Hepatocyte (in vitro differentiated cells): ENCODE measurements around the gene SYS1.

Source experiments
- EZH2 ChIP-seq: fragments of 200-600 bp; sonication (generic); IDR thresholded peaks from 2 replicates; pipeline ENCODE4 v1.6.1; 2016; ENCODE audit warnings: antibody characterized with exemption, mild to moderate bottlenecking, borderline replicate concordance
- EZH2phosphoT487 ChIP-seq: fragments of 200-600 bp; sonication (generic); IDR thresholded peaks from one replicate; pipeline ENCODE4 v1.6.1; 2018; ENCODE audit warnings: antibody characterized with exemption, mild to moderate bottlenecking, low read depth, moderate library complexity; ENCODE audit not compliant: unreplicated experiment, severe bottlenecking
- TF ChIP-seq, protein P1 (sequence below): fragments of 200-600 bp; sonication (generic); IDR thresholded peaks from 2 replicates; pipeline ENCODE4 v1.5.1; 2016; ENCODE audit warnings: antibody characterized with exemption, mild to moderate bottlenecking; ENCODE audit not compliant: poor library complexity

GRCh38 chr20:45339084-45339483, 23.9 kb upstream of the SYS1 start:
- TF ChIP-seq EZH2 (no peak), EZH2phosphoT487 (no peak)
- TF ChIP-seq, protein P1, sequence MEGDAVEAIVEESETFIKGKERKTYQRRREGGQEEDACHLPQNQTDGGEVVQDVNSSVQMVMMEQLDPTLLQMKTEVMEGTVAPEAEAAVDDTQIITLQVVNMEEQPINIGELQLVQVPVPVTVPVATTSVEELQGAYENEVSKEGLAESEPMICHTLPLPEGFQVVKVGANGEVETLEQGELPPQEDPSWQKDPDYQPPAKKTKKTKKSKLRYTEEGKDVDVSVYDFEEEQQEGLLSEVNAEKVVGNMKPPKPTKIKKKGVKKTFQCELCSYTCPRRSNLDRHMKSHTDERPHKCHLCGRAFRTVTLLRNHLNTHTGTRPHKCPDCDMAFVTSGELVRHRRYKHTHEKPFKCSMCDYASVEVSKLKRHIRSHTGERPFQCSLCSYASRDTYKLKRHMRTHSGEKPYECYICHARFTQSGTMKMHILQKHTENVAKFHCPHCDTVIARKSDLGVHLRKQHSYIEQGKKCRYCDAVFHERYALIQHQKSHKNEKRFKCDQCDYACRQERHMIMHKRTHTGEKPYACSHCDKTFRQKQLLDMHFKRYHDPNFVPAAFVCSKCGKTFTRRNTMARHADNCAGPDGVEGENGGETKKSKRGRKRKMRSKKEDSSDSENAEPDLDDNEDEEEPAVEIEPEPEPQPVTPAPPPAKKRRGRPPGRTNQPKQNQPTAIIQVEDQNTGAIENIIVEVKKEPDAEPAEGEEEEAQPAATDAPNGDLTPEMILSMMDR, result no peak
